ENCODE measurements around the gene JTB. TPM values are rescaled to one million over a fixed set of nuclear protein-coding genes. Genes with fewer than 3 reads are reported as not detected.
A peak's percentile ranks its signal among the peaks of the same experiment; 100 is the strongest.

Gene JTB
- total RNA-seq, 1 donor from 2014 or later: 58.7 TPM

GRCh38 chr1:153939476-153939875 lies 38.0 kb downstream of the JTB start:
- DNase-seq (ENCODE audit: low spot score): no peak
- TF ChIP-seq CTCF (IDR thresholded peaks at IDR 0.05; ENCODE audit: unreplicated experiment): no peak
- Mint-ChIP-seq H3K4me3 (ENCODE audit: unreplicated experiment) (peak overlapping the region; percentile 25), H3K4me1 (ENCODE audit: unreplicated experiment) (peaks cover 3% of the 10 kb centered on the region), H3K27ac (ENCODE audit: unreplicated experiment) (no peak overlapping the region), H3K9me3 (ENCODE audit: unreplicated experiment) (no peaks in the 10 kb centered on the region), H3K36me3 (ENCODE audit: low read depth, unreplicated experiment) (peaks cover 47% of the 10 kb centered on the region), H3K27me3 (ENCODE audit: unreplicated experiment) (peaks cover 7% of the 10 kb centered on the region)

- no peak for TF ChIP-seq CTCF (IDR thresholded peaks at IDR 0.05; ENCODE audit: unreplicated experiment)
- peak overlapping the region; percentile 25 for H3K4me3 Mint-ChIP-seq (ENCODE audit: unreplicated experiment)
- no peak for DNase-seq (ENCODE audit: low spot score)
- H3K36me3 Mint-ChIP-seq (ENCODE audit: low read depth, unreplicated experiment): peaks cover 49% of the 10 kb centered on the region
- H3K9me3 Mint-ChIP-seq (ENCODE audit: unreplicated experiment): no peaks in the 10 kb centered on the region
- H3K4me1 Mint-ChIP-seq (ENCODE audit: unreplicated experiment): no peaks in the 10 kb centered on the region
- H3K27ac Mint-ChIP-seq (ENCODE audit: unreplicated experiment): no peak overlapping the region
- H3K27me3 Mint-ChIP-seq (ENCODE audit: unreplicated experiment): peaks cover 8% of the 10 kb centered on the region
These were observed 38.5 kb downstream of the JTB start for GRCh38 chr1:153938996-153939395.

- Mint-ChIP-seq H3K36me3 (ENCODE audit: low read depth, unreplicated experiment) (peaks cover 44% of the 10 kb centered on the region), H3K27ac (ENCODE audit: unreplicated experiment) (no peak overlapping the region), H3K27me3 (ENCODE audit: unreplicated experiment) (peaks cover 6% of the 10 kb centered on the region)
These were observed 40.1 kb downstream of the JTB start for GRCh38 chr1:153937331-153937730.

GRCh38 chr1:153936011-153936802 lies 41.3 kb downstream of the JTB start:
- Mint-ChIP-seq H3K27me3 (ENCODE audit: unreplicated experiment) (peaks cover 6% of the 10 kb centered on the region), H3K4me3 (ENCODE audit: unreplicated experiment) (no peak overlapping the region), H3K27ac (ENCODE audit: unreplicated experiment) (no peak overlapping the region), H3K9me3 (ENCODE audit: unreplicated experiment) (no peaks in the 10 kb centered on the region), H3K36me3 (ENCODE audit: low read depth, unreplicated experiment) (peaks cover 44% of the 10 kb centered on the region), H3K4me1 (ENCODE audit: unreplicated experiment) (no peaks in the 10 kb centered on the region)
- DNase-seq (ENCODE audit: low spot score): no peak
- no peak for TF ChIP-seq CTCF (IDR thresholded peaks at IDR 0.05; ENCODE audit: unreplicated experiment)

More at GRCh38 chr1:153937331-153937730, 40.1 kb downstream of the JTB start:
- DNase-seq (ENCODE audit: low spot score): no peak
- H3K4me1 Mint-ChIP-seq (ENCODE audit: unreplicated experiment): no peaks in the 10 kb centered on the region
- no peaks in the 10 kb centered on the region for H3K9me3 Mint-ChIP-seq (ENCODE audit: unreplicated experiment)
- TF ChIP-seq CTCF (IDR thresholded peaks at IDR 0.05; ENCODE audit: unreplicated experiment): no peak
- H3K4me3 Mint-ChIP-seq (ENCODE audit: unreplicated experiment): peak overlapping the region; percentile 37

- no peak for DNase-seq (ENCODE audit: low spot score)
- H3K36me3 Mint-ChIP-seq (ENCODE audit: low read depth, unreplicated experiment): peaks cover 36% of the 10 kb centered on the region
- H3K4me1 Mint-ChIP-seq (ENCODE audit: unreplicated experiment): no peaks in the 10 kb centered on the region
- TF ChIP-seq CTCF (IDR thresholded peaks at IDR 0.05; ENCODE audit: unreplicated experiment): no peak
- no peaks in the 10 kb centered on the region for H3K9me3 Mint-ChIP-seq (ENCODE audit: unreplicated experiment)
- H3K27ac Mint-ChIP-seq (ENCODE audit: unreplicated experiment): peak overlapping the region; percentile 17
- peaks cover 3% of the 10 kb centered on the region for H3K27me3 Mint-ChIP-seq (ENCODE audit: unreplicated experiment)
- H3K4me3 Mint-ChIP-seq (ENCODE audit: unreplicated experiment): no peak overlapping the region
These were observed 42.7 kb downstream of the JTB start for GRCh38 chr1:153934746-153935145.
